SIG-M5 treated with dmso at 0.1 percent for 504 hours (cell line): ENCODE measurements around the gene PPIL4.
A peak's percentile ranks its signal among the peaks of the same experiment; 100 is the strongest.
"Not testable (repeated sequence)": the region's sequence is repeated elsewhere in the genome, so short reads cannot be mapped to it uniquely, and the experiment has no call there.

Experiments used
- DNase-seq: peaks from one replicate; lab custom pipeline; 2025; ENCODE audit not compliant: unreplicated experiment; lab: John Stamatoyannopoulos, UW

The PPIL4 gene

DNA sequence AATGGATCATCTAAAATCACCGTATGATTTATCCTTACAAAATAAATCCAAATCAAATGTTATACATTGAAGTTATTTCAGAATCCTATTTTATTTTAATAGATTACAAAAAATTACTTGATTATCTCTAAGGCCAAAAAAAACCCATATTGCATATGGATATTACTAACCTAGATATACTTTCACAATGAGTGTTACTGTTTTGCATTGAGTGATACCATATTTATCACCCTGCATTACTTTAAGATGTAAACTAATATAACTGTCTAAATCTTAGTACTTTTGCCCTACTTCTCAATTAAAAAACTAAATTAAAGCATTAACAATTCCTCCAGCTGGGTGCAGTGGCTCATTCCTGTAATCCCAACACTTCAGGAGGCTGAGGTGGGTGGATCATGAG, 11.1 kb downstream of the PPIL4 start:
- DNase-seq = no peak

GRCh38 chr6:149529650-149530049, 16.2 kb downstream of the PPIL4 start:
- DNase-seq = no peak

GRCh38 chr6:149515494-149515893, 30.3 kb downstream of the PPIL4 start:
- no peak for DNase-seq

DNA sequence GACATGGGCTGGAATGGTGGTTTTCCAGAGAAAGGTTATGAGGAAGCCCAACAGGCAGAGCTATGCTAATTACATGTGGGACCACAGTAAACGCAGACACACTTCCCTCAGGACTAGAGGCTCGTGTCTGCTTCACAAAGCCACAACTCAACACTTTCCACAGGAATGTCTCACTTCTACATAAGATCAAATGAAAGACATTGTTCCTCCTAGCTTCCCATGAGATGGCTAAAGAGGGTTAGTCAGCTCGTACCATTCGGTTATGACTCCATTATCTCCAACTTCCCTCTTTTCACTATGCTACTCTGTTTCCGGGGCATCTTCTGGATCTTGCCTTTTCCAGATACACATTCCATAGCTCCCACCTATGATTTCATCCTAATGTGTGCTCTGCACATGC, 31.9 kb downstream of the PPIL4 start:
- DNase-seq = no peak

DNA sequence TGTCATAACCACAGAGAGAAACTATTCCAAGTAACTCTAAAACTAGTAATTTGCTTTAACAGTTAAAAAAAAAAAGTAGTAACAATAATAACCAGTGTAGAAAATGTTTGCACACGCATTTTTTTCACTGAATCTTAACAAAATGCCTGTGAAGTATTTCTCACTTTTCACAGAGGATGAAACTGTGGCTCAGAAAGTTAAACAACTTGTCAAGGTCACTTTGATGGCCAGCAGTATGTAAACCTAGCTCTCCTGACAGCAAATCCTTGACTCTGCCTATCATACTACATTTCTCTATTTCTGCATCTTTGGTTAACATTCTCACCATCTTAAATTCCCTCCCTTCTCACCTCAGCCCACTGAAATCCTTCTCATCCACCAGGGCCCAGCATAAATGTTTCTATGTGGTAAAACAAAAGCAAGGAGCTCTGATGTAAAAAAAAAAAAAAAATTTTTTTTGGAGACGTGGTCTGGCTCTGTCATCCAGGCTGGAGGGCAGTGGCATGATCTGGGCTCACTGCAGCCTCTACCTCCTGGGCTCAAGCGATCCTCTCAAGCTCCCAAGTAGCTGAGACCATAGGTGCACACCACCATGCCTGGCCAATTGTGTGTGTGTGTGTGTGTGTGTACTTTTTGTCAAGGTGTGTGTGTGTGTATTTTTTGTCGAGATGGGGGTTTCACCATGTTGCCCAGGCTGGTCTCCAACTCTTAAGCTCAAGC, 34.9 kb downstream of the PPIL4 start:
- no peak for DNase-seq

DNA sequence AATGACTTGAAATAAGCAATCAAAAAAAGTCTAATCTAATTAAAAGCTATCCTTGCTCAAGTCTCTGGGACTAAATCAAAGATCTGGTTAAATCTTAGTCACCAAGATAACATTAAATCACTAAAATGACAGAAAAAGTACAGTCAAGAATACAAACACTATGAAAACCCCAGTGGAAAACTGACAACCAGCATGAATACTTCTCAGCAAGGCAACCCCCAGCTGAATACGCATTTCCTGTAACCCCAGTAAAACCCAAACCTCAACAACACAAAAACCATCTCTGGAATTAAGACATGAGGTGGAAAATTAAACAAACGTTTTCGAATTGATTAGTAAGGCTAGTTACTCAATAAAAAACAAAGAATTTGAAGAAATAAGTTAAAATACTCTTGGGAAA, 37.4 kb downstream of the PPIL4 start:
- DNase-seq = no peak

DNA sequence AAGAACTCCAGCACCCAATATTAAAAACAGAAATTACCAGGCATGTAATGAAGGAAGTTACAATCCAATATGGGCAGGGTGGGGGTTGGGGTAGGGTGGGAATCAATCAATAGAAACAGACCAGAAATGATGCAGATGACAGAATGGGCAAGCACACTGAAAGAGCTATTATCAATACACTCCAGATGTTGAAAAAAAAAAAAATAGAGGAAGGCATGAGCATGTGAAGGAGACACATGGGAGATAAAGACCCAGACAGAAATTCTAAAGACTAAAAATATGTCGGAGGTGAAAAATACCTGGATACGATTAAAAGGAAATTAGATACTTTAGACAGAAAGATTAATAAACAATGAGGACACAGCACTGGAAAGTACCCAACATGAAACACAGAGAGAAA, 42.0 kb downstream of the PPIL4 start:
- DNase-seq = no peak

- DNase-seq = no peak
Observed at GRCh38 chr6:149503276-149503675, 42.6 kb downstream of the PPIL4 start.

DNA sequence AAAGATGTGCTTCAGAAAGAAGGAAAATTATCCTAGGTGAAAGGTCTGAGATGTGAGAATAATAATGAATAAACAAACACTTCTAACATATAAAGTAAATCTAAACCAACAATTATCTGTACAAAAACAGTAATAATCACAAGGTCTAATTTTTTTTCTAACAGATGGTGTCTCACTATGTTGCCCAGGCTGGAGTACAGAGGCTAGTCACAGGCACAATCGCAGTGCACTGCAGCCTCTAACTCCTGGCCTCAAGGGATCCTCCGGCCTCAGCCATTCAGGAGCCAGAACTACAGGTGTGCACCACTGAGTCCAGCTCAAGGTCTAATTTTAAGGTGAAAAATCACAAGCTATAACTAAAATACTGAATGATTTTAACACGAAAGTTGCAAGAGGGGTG, 44.1 kb downstream of the PPIL4 start:
- DNase-seq = no peak

DNA sequence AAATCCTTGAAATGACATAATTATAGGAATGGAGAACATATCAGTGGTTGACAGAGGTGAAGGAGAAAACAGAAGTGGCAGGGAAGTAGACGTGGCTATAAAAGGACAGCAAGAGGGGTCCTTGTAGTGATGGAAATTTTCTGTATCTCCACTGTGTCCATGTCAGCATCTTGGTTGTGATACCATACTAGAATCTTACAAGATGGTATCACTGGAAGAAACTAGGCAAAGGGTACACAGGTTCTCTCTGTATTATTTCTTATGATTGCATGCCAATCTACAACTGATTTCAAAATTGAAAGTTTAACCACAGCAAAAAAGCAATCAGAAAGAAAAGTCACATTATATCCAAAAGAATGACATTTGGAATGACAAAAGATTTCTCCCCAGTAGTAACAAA, 44.6 kb downstream of the PPIL4 start:
- no peak for DNase-seq

GRCh38 chr6:149500096-149500495, 45.7 kb downstream of the PPIL4 start:
- DNase-seq = no peak

GRCh38 chr6:149499066-149499465, 46.8 kb downstream of the PPIL4 start:
- DNase-seq = no peak

DNA sequence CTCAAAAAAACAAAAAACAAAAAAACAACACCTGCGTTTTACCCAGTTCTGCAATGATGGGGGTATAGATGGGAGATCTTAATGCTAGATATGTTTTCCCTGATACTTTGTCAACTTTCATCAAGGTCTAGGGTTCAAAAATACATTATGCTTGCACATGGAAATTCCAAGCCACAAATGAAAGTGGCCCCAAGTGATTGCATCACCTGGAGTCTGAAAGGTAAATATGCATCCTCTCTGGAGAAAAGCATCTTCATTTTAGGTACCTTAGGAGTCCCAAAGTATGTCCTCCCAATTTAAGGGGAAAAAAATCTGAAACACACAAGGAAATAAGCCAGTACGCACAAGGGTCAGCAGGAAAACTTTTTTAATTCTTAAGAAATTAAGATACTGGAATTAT, 48.5 kb downstream of the PPIL4 start:
- DNase-seq = no peak

DNA sequence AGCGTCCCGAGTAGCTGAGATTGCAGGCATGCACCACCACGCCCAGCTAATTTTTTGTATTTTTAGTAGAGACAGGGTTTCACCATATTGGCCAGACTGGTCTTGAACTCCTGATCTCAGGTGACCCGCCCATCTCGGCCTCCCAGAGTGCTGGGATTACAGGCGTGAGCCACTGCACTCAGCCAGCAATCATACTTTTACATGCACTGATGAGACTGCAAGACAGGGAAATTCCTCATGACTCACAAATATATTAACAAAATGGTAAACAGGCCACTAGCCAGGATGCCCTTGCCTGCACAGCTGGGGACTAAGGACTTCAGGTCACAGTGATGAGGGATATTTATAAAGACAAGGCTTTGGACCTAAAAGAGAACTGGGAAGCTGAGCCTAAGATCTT, 49.2 kb downstream of the PPIL4 start:
- not testable (repeated sequence) for DNase-seq

- not testable (repeated sequence) for DNase-seq
Observed at GRCh38 chr6:149495349-149496016, 50.4 kb downstream of the PPIL4 start.

GRCh38 chr6:149494810-149495209, 51.0 kb downstream of the PPIL4 start:
- not testable (repeated sequence) for DNase-seq

DNA sequence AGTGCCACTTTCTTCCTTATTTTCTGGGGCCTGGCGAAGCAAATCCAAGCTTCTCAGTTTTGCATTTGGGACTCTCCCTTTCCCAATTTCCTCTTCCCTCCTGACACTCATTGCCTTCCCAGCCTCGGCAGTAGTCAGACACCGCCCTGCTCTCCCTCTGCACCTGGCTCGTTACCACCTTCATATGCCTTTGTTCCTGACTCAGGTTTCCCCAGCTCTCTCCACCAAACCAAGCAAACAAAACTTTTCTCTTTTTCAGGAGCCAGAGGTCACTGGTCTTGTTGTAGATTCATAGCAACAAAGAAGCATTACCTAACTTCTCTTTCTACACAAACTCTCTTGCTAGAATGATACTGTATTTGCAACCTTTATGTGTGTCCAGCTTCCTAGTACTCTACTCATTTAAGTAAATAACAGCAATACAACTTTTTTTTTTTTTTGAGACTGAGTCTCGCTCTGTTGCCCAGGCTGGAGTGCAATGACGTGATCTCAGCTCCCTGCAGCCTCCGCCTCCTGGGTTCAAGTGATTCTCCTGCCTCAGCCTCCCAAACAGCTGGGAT, 52.0 kb downstream of the PPIL4 start:
- DNase-seq = no peak

DNA sequence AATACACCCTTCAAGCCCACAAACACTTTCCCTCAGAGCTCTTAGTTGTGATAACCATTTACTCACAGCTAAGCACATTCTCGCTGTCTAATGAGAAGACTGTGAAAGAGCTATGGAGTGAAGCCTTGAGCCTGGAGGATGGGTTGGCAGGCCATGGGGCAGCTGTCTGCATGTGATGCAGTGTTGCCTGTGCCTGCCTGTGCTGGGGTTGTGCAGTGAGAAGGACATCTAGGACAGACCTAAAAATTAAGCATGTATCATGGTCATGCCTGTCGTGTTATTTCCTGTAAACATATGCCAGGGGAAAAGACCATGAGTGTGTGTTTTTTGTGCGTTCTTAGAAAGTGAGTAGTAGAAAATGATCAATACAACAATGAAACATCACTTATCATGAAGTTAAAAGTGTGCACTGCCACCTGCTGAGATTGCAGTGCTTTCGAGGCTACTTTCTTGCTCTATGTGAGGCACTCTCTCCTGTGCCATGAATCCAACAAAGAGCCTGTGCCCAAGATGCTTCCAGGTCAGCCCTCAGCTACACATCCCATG, 53.0 kb downstream of the PPIL4 start:
- DNase-seq = no peak

DNA sequence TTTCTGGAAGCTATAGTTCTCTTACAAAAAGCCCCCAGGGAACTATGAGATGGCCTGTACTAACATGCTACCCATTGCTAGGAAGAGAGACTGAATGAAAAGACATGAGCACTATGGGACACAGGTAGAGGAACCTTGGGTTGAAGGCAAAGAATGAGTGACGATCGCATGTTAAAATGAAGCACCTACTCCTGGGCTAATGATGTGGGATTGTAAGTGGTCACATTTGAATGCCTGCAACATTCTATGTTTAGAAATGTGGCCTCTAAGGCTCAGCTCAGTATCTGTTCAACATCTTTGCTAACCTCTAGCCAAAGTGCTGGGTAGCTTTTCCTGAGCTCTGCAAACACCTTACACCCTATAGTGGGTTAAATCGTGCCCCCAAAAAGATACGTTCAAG, 55.9 kb downstream of the PPIL4 start:
- DNase-seq = no peak

- DNase-seq = peak; percentile 71
Observed at GRCh38 chr6:149488815-149489214, 57.0 kb downstream of the PPIL4 start.

DNA sequence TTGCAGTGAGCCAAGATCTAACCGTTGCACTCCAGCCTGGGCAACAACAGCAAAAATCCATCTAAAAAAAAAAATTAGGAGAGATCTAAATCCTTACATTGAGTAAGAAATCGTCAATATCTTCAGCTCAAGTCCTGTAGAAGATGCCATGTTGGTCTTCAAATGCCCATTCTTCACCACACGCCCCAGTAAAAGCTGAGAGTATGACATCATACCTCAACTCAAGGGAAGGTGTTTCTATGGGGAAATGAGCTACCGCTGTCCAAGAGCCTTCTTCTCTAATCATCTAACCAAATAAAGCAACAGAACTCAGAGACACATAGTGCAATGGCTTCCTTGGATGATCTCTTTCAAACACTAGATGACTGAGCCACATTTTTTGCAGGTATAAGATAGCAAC, 58.5 kb downstream of the PPIL4 start:
- DNase-seq = no peak
